Measurements from ENCODE around the gene VIPR1.
A peak's percentile ranks its signal among the peaks of the same experiment; 100 is the strongest.
"Not testable (repeated sequence)": the region's sequence is repeated elsewhere in the genome, so short reads cannot be mapped to it uniquely, and the experiment has no call there.

The VIPR1 gene

GRCh38 chr3:42579346-42579745 lies 76.9 kb downstream of the VIPR1 start:
- DNase-seq (ENCODE audit: low read depth), result not testable (repeated sequence)

DNA sequence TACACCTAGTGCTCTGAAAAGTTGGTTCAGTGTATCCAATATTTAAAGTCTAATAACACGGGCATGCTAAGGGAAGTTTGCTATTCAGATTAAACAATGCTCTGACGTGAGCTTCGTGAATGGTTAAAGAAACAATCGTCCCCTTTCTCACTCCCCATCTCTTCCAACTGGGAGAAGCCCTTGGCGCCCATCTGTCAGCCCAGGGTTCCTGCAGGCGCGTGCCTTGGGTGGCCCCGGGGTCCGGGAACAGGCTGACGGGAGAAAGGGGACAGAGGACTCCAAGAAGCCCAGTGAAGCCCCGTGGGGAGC lies 78.9 kb downstream of the VIPR1 start:
- no peak for DNase-seq (ENCODE audit: low read depth)

GRCh38 chr3:42581709-42582473 lies 79.4 kb downstream of the VIPR1 start, which contains the start of gene SEC22C:
Gene SEC22C, minus strand, starts transcription at chr3:42581967. Its CDS starts 12,921 bp downstream, at chr3:42569046.
- peak; percentile 95 for DNase-seq (ENCODE audit: low read depth)

DNA sequence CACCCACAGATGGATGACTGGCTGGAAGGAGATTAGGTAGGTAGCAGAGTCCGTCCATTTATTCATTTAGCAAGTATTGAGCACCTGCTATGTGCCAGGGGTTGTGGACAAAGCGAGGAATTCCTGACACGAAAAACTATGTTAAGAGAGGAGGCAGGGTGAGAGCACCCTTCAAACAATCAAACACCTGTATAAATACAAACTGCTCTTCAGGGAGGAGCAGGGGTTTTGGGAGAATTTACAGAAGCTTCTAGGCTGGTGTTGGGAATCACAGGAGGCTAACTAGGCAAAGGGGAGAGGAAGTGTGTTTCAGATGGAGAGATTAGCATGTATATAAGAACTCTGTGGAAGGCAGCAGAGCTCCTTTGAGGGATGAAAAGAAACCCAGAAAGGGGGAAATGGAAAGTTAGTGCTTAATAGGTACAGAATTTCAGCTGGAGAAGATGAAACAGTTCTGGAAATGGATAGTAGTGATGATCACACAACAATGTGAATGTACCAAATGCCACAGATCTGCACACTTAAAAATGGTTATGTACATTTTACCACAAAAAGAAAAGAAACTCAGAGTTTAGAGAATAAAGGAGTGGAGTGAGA lies 80.1 kb downstream of the VIPR1 start:
- DNase-seq (ENCODE audit: low read depth), result no peak
